Measurements from ENCODE around the gene SLC9A8.

- TF ChIP-seq CTCF (IDR thresholded peaks at IDR 0.05) (no peak), POLR2A (IDR thresholded peaks at IDR 0.05) (no peak), EP300 (IDR thresholded peaks at IDR 0.05) (no peak), POLR2AphosphoS5 (IDR thresholded peaks at IDR 0.05) (no peak)
Measured at GRCh38 chr20:49808753-49809152, 3.9 kb upstream of the SLC9A8 start.

Measured in stomach (tissue), 4 donors.